GM23248 (cell line): ENCODE data around the gene NAT8. TPM values are rescaled to one million over a fixed set of nuclear protein-coding genes. Genes with fewer than 3 reads are reported as not detected.
"Not testable (repeated sequence)": the region's sequence is repeated elsewhere in the genome, so short reads cannot be mapped to it uniquely, and the experiment has no call there.

Experiments used
- DNase-seq: peaks from one replicate; pipeline ENCODE4 v3.0.0-alpha.2; 2015
- H2AFZ ChIP-seq: fragments of 200-600 bp; sonication (generic); 2 replicates; pipeline ENCODE4 v1.6.1; 2016; ENCODE audit warnings: antibody characterized with exemption
- H3F3A ChIP-seq: fragments of 200-600 bp; sonication (generic); 2 replicates; pipeline ENCODE4 v1.6.1; 2016; ENCODE audit warnings: mild to moderate bottlenecking, antibody characterized with exemption, mixed run types; ENCODE audit not compliant: insufficient read depth
- H3K27ac ChIP-seq: fragments of 200-600 bp; sonication (generic); 2 replicates; pipeline ENCODE4 v1.5.1; 2016; ENCODE audit warnings: mild to moderate bottlenecking
- H3K27me3 ChIP-seq: fragments of 200-600 bp; sonication (generic); replicated peaks from 2 replicates; pipeline ENCODE4 v1.6.1; 2016; ENCODE audit warnings: mild to moderate bottlenecking; ENCODE audit not compliant: insufficient read depth
- H3K36me3 ChIP-seq: fragments of 200-600 bp; sonication (generic); 2 replicates; pipeline ENCODE4 v1.6.1; 2016; ENCODE audit warnings: low read depth, mild to moderate bottlenecking
- H3K4me1 ChIP-seq: fragments of 200-600 bp; sonication (generic); 2 replicates; pipeline ENCODE4 v1.6.1; 2016; ENCODE audit warnings: mild to moderate bottlenecking; ENCODE audit not compliant: insufficient read depth
- H3K4me2 ChIP-seq: fragments of 200-600 bp; sonication (generic); one replicate; pipeline ENCODE4 v1.6.1; 2016; ENCODE audit warnings: mild to moderate bottlenecking; ENCODE audit not compliant: unreplicated experiment
- H3K4me3 ChIP-seq: fragments of 200-600 bp; sonication (generic); 2 replicates; pipeline ENCODE4 v1.5.1; 2016; ENCODE audit warnings: mild to moderate bottlenecking
- H3K79me2 ChIP-seq: fragments of 200-600 bp; sonication (generic); 2 replicates; pipeline ENCODE4 v1.6.1; 2016; ENCODE audit warnings: mild to moderate bottlenecking; ENCODE audit not compliant: insufficient read depth
- H3K9ac ChIP-seq: fragments of 200-600 bp; sonication (generic); 2 replicates; pipeline ENCODE4 v1.6.1; 2016; ENCODE audit warnings: mild to moderate bottlenecking
- H3K9me2 ChIP-seq: fragments of 200-600 bp; sonication (generic); 2 replicates; pipeline ENCODE4 v1.6.1; 2016; ENCODE audit warnings: mixed run types, mild to moderate bottlenecking, moderate library complexity; ENCODE audit not compliant: insufficient read depth
- H3K9me3 ChIP-seq: fragments of 200-600 bp; sonication (generic); one replicate; pipeline ENCODE4 v1.6.1; 2017; ENCODE audit warnings: low read depth
- H4K20me1 ChIP-seq: fragments of 200-600 bp; sonication (generic); 2 replicates; pipeline ENCODE4 v1.6.0; 2016; ENCODE audit not compliant: insufficient read depth
- EZH2 ChIP-seq: fragments of 200-600 bp; sonication (generic); IDR thresholded peaks from 2 replicates; pipeline ENCODE4 v1.6.1; 2018; ENCODE audit warnings: antibody characterized with exemption, mild to moderate bottlenecking; ENCODE audit not compliant: insufficient read depth, poor library complexity, severe bottlenecking
- EZH2phosphoT487 ChIP-seq: fragments of 200-600 bp; sonication (generic); IDR thresholded peaks from 2 replicates; pipeline ENCODE4 v1.6.1; 2018; ENCODE audit warnings: antibody characterized with exemption, moderate library complexity, mild to moderate bottlenecking, low read depth; ENCODE audit not compliant: insufficient read depth
- WGBS, 2 experiments: methylation state at CpG; one replicate each; pipeline ENCODE4 v1.1.6; 2015 to 2017; ENCODE audit warnings: low lambda C conversion rate in 2 of 2, low coverage in 1 of 2; ENCODE audit errors: missing lambda C conversion rate in 2 of 2; 5-methylcytosine and 5-hydroxymethylcytosine counted together
- in situ Hi-C: fragments of 300-500 bp; cut with MboI; formaldehyde crosslinking; loops from 2 replicates; pipeline ENCODE4 v1.15.0; 2020
- polyA plus RNA-seq: library from polyadenylated mRNA; unstranded; fragments of >200 nt; fragmentation: Nextera tagmentation; extraction: Ambion mirVana; gene quantifications from 2 replicates; pipeline ENCODE4 v1.2.1, GENCODE V29; 2016
- total RNA-seq: library from RNA; depleted of rRNA; stranded (reverse); fragments of >200 nt; shearing (Covaris generic); gene quantifications from 2 replicates; pipeline ENCODE4 v1.2.3, GENCODE V29; 2014

Gene NAT8
- total and polyA plus RNA-seq, 2 experiments from 2014 or later, result not detected

- Histone ChIP-seq H3K27me3 (peaks cover under 1% of the 10 kb centered on the region; the same call in 1 of the 2 replicates), H3K9me3 (no peaks in the 10 kb centered on the region), H3K4me1 (no peaks in the 10 kb centered on the region), H3K4me3 (no peak overlapping the region), H3K36me3 (no peaks in the 10 kb centered on the region), H3K9ac (no peak overlapping the region), H2AFZ (no peak overlapping the region), H3K9me2 (no peaks in the 10 kb centered on the region), H3K27ac (no peak overlapping the region), H3F3A (no peaks in the 10 kb centered on the region), H3K79me2 (no peaks in the 10 kb centered on the region), H3K4me2 (no peak overlapping the region), H4K20me1 (no peaks in the 10 kb centered on the region)
- 45 to 48% methylated on average over 2 of the region's 2 CpGs for WGBS, 2 experiments
- DNase-seq, result no peak
- TF ChIP-seq EZH2phosphoT487 (no peak), EZH2 (no peak)
- in situ Hi-C loops, result no loop called here
Measured at GRCh38 chr2:73654175-73654574, 12.0 kb upstream of the NAT8 start.

- Histone ChIP-seq H3K27me3 (0 out of 2 replicates have a peak, but pooled peaks cover 4% of the 10 kb centered on the region), H3K9me2 (no peaks in the 10 kb centered on the region), H2AFZ (no peak overlapping the region), H3F3A (no peaks in the 10 kb centered on the region), H3K9me3 (no peaks in the 10 kb centered on the region), H3K9ac (no peak overlapping the region), H3K4me1 (no peaks in the 10 kb centered on the region), H3K36me3 (no peaks in the 10 kb centered on the region), H4K20me1 (no peaks in the 10 kb centered on the region), H3K79me2 (no peaks in the 10 kb centered on the region), H3K4me3 (no peak overlapping the region), H3K4me2 (no peak overlapping the region), H3K27ac (no peak overlapping the region)
- in situ Hi-C loops, result no loop called here
- TF ChIP-seq EZH2phosphoT487, result no peak
- TF ChIP-seq EZH2, result no peak
- WGBS, 2 experiments, result 58 to 61% methylated on average over 3 of the region's 3 CpGs
- DNase-seq, result no peak
Measured at GRCh38 chr2:73652348-73652747, 10.1 kb upstream of the NAT8 start.

- Histone ChIP-seq H3K27ac (no peak overlapping the region), H3K27me3 (0 out of 2 replicates have a peak, but pooled peaks cover 4% of the 10 kb centered on the region), H3K4me1 (no peaks in the 10 kb centered on the region), H3K4me2 (no peak overlapping the region), H3K9me3 (no peaks in the 10 kb centered on the region), H3K36me3 (no peaks in the 10 kb centered on the region), H3K9ac (no peak overlapping the region), H3K79me2 (no peaks in the 10 kb centered on the region), H4K20me1 (no peaks in the 10 kb centered on the region), H3K9me2 (no peaks in the 10 kb centered on the region), H2AFZ (no peak overlapping the region), H3K4me3 (no peak overlapping the region), H3F3A (no peaks in the 10 kb centered on the region)
- no peak for DNase-seq
- 33 to 39% methylated on average over 6 of the region's 6 CpGs for WGBS, 2 experiments
- in situ Hi-C loops, result no loop called here
- TF ChIP-seq EZH2, result no peak
- TF ChIP-seq EZH2phosphoT487, result no peak
Measured at GRCh38 chr2:73651591-73652230, 9.5 kb upstream of the NAT8 start.

- H3K4me1 ChIP-seq, H4K20me1 ChIP-seq, H3K36me3 ChIP-seq, H3K9me2 ChIP-seq, H3K9me3 ChIP-seq, H3F3A ChIP-seq, DNase-seq, H3K27ac ChIP-seq, H2AFZ ChIP-seq, H3K4me2 ChIP-seq, H3K79me2 ChIP-seq, H3K27me3 ChIP-seq, H3K4me3 ChIP-seq, in situ Hi-C loops, H3K9ac ChIP-seq: not testable (repeated sequence)
- WGBS, 2 experiments, result 66 to 73% methylated on average over 10 of the region's 10 CpGs
Measured at GRCh38 chr2:73647690-73648089, 5.5 kb upstream of the NAT8 start.

- no peaks in the 10 kb centered on the region; the same call in 1 of the 2 replicates for H3K27me3 ChIP-seq
- H3K9ac ChIP-seq, result no peak overlapping the region
- no peak overlapping the region for H3K4me3 ChIP-seq
- no peaks in the 10 kb centered on the region for H3K4me1 ChIP-seq
- H3K79me2 ChIP-seq, result no peaks in the 10 kb centered on the region
- H3K4me2 ChIP-seq, result no peak overlapping the region
- no peaks in the 10 kb centered on the region for H3F3A ChIP-seq
- no peak overlapping the region for H2AFZ ChIP-seq
- H3K9me3 ChIP-seq, result no peaks in the 10 kb centered on the region
- 65% methylated on average over 3 of the region's 3 CpGs for WGBS, 2 experiments
- no peak overlapping the region for H3K27ac ChIP-seq
- no peak for TF ChIP-seq EZH2phosphoT487
- TF ChIP-seq EZH2, result no peak
- H3K36me3 ChIP-seq, result no peaks in the 10 kb centered on the region
- no peak for DNase-seq
- in situ Hi-C loops, result no loop called here
- H4K20me1 ChIP-seq, result no peaks in the 10 kb centered on the region
- no peaks in the 10 kb centered on the region for H3K9me2 ChIP-seq
Measured at GRCh38 chr2:73641767-73642062, 507 bp downstream of the NAT8 start.
